GM18909 (cell line): ENCODE results near the gene TMLHE.
"Not testable (repeated sequence)": the region's sequence is repeated elsewhere in the genome, so short reads cannot be mapped to it uniquely, and the experiment has no call there.

ENCODE experiments used
- ATAC-seq: cut with Tn5 transposase; IDR thresholded peaks from one replicate; pipeline ENCODE4 v1.9.1; 2021; ENCODE audit warnings: mild to moderate bottlenecking; ENCODE audit not compliant: unreplicated experiment, poor library complexity

TMLHE gene

DNA sequence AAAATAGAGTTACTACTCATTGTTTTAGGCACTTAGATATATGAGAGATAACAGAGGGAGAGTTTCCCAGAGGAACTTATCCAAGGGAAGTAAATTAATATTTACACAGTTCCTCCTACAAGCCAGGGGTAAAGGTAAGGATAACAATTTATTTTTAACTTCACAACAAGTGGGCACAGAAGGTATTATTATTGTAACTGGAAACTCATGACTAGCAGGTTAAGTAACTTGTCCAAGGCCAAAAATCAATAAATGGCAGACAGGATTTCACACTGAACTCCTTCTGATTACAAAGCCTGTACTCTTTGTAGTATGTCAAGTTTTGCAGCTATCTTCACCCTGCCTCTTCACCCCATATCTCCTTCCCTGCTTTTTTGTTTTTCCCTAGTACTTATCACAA, 107.5 kb downstream of the TMLHE start:
- ATAC-seq = no peak

- ATAC-seq = not testable (repeated sequence)
These were observed 117.6 kb downstream of the TMLHE start for GRCh38 chrX:155495134-155495533.

DNA sequence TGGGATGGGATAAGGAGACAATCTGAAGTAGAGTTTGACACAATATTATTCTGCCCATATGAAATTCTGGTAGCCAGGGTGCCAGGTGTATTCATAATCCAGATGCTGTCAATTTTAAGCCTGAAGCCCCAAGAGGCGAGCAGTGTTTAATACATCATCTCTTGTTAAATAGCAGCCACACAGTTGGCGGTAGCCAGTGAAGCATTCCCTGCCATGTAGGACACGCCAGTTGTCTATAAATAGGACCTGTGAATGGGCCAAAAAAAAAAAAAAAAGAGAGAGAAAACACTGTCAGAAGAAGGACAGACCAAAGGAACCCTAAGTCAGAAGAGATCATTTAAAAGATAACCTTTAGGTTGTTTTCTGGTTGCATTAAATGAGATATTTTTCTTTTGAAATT, 121.3 kb downstream of the TMLHE start:
- not testable (repeated sequence) for ATAC-seq

GRCh38 chrX:155477136-155477535, 135.6 kb downstream of the TMLHE start:
- ATAC-seq = not testable (repeated sequence)

DNA sequence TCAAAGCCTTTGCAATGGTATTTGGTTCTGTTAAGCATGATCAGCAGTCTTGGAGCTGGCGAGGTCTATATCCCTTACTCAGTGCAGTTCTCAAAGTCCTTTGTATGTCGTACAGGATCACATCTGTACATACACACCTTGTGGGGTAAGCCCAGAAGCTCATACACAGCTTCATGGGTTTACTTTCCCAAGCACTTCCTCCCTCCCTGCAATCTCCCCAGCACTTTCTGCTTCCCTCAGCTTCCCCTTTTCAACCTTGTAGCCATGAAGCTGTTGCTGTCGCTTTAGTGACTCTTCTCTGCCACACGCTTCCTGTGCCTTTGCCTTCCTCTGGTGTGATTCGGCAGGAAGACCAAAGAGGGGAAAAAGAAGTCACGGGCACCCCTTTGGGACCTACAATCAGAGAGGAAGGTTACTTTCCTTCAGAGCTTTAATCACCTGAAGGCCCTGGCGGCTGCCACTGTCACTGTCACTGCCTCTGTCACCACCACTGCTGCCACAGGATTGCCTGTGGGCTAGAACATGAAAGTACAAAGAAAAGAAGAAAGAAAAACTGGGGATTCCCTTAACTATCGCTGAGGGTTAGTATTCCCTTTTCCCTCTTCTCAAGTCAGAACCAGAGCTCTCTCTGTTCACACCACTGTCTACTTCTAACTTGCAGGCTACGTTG, 146.3 kb downstream of the TMLHE start:
- ATAC-seq = peak; percentile 79

- ATAC-seq = not testable (repeated sequence)
These were observed 152.3 kb downstream of the TMLHE start for GRCh38 chrX:155460501-155460900.

- peak; percentile 84 for ATAC-seq
These were observed 154.3 kb downstream of the TMLHE start, which contains the start of gene F8A3 for GRCh38 chrX:155458471-155458870. Gene F8A3 (minus strand): TSS chrX:155458620. CDS start chrX:155458600, 20 bp downstream.

GRCh38 chrX:155457761-155458447, 154.8 kb downstream of the TMLHE start:
- peak; percentile 68 for ATAC-seq

DNA sequence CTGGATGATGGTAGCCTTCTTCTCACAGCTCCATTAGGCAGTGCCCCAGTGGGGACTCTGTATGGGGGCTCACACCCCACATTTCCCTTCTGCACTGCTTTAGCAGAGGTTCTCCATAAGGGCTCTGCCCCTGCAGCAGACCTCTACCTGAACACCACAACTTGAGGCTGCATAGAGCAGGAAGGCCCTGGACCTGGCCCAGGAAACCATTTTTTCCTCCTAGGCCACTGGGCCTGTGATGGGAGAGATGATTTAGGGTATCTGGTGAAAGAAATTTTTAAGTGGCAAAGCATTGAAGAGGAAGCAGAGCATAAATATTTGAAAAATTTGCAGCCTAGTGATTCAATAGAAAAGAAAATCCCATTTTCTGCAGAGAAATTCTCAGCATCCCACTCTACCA, 171.7 kb downstream of the TMLHE start:
- no peak for ATAC-seq
